Skeletal muscle satellite cell (primary cell): Measurements from ENCODE around the gene MFSD6.

Source experiments
- H3K27me3 ChIP-seq: 2 replicates; pipeline ENCODE4 v1.7.0; 2013; ENCODE audit warnings: low read length; ENCODE audit not compliant: control insufficient read depth, insufficient read depth
- H3K36me3 ChIP-seq: 2 replicates; pipeline ENCODE4 v1.7.0; 2013; ENCODE audit warnings: mild to moderate bottlenecking, control low read depth, low read length; ENCODE audit not compliant: insufficient read depth
- H3K4me1 ChIP-seq: 2 replicates; pipeline ENCODE4 v1.7.0; 2013; ENCODE audit warnings: low read length; ENCODE audit not compliant: control insufficient read depth, insufficient read depth
- H3K4me2 ChIP-seq: 2 replicates; pipeline ENCODE4 v1.7.0; 2013; ENCODE audit warnings: mild to moderate bottlenecking, low read length
- H3K4me3 ChIP-seq: 2 replicates; pipeline ENCODE4 v1.7.0; 2013; ENCODE audit warnings: low read length
- H3K9ac ChIP-seq: 2 replicates; pipeline ENCODE4 v1.7.0; 2013; ENCODE audit warnings: mild to moderate bottlenecking, low read depth, low read length, moderate library complexity
- H3K9me3 ChIP-seq: replicated peaks from 2 replicates; pipeline ENCODE4 v1.7.0; 2013; ENCODE audit warnings: mild to moderate bottlenecking, control low read depth, low read length

The MFSD6 gene

DNA sequence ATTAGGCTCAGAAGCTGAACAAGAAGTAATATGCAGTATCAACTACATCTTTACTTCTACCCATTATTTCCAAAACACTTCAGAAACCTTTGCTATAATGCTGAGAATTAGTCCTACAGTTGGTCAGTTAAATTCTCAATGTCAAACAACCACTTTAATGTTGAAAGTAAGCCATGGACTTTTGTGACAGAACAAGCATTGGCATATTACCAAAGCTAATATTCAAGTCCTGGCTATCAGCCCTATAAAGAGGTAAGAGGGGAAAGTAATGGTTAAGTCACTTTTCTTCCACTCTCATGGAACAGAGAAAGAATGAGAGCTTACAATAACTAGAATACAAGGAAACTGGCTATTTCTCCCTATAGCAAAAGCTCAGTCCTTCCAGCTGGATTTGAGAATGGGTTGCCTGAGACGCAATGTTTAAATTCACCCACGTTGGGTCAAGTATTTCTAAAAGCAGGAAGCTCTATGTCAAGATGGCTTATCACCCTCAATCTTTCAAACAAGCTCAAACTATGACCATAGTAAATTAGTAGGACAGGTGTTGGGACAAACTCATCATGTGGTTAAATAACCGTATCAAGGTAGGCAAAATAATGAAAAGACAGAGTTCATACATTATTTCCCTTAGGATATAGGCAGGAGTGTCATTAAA is 31.4 kb upstream of the MFSD6 start:
- H3K9ac ChIP-seq, result no peak overlapping the region
- no peaks in the 10 kb centered on the region for H3K9me3 ChIP-seq
- H3K36me3 ChIP-seq, result no peaks in the 10 kb centered on the region
- no peaks in the 10 kb centered on the region for H3K27me3 ChIP-seq
- H3K4me2 ChIP-seq, result no peak overlapping the region
- peaks cover 4% of the 10 kb centered on the region for H3K4me1 ChIP-seq
- H3K4me3 ChIP-seq, result no peak overlapping the region

GRCh38 chr2:190378880-190379237 is 29.3 kb upstream of the MFSD6 start:
- no peaks in the 10 kb centered on the region for H3K27me3 ChIP-seq
- H3K4me3 ChIP-seq, result no peak overlapping the region
- H3K4me2 ChIP-seq, result no peak overlapping the region
- H3K9ac ChIP-seq, result no peak overlapping the region
- H3K9me3 ChIP-seq, result no peaks in the 10 kb centered on the region
- H3K4me1 ChIP-seq, result peaks cover 4% of the 10 kb centered on the region
- H3K36me3 ChIP-seq, result no peaks in the 10 kb centered on the region

DNA sequence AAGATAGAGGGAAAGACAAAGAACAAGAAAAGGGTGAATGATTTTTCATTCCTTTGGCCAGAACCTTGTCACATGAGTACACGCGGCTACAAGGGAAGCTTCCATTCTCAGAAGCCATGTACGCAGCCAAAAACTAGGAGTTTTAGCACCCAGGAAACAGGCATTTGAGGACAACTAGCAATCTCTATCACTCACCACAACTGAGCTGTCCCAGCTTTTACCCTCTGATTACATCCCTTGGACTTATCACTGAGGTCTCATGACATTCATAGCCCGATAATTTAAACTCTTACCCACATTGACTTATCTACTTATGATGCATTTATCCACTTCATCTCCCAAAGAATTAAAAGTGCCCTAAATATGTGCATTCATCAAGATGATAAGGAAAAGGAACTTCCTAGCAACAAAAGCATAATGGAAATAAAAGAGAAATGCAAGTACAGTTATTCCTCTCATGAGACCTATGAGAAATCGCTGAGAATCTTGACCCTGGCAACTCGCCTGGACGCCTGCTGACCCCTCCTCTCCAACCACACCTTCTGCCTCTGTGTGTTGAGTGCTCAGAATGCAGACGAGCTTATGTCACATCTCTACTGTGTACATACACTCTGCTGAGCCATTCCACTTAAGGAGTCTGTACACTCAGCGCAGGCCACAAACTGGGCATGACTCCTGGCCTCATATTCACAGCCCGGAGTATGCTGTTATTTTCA is 28.7 kb upstream of the MFSD6 start:
- Histone ChIP-seq H3K4me1 (peaks cover under 1% of the 10 kb centered on the region), H3K27me3 (no peaks in the 10 kb centered on the region), H3K9ac (no peak overlapping the region), H3K36me3 (no peaks in the 10 kb centered on the region), H3K4me3 (no peak overlapping the region), H3K4me2 (no peak overlapping the region), H3K9me3 (no peaks in the 10 kb centered on the region)

- no peak overlapping the region for H3K4me2 ChIP-seq
- H3K9me3 ChIP-seq, result no peaks in the 10 kb centered on the region
- no peaks in the 10 kb centered on the region for H3K36me3 ChIP-seq
- H3K9ac ChIP-seq, result no peak overlapping the region
- H3K4me1 ChIP-seq, result no peaks in the 10 kb centered on the region
- no peaks in the 10 kb centered on the region for H3K27me3 ChIP-seq
- H3K4me3 ChIP-seq, result no peak overlapping the region
Measured at GRCh38 chr2:190380962-190381412, 27.2 kb upstream of the MFSD6 start.

DNA sequence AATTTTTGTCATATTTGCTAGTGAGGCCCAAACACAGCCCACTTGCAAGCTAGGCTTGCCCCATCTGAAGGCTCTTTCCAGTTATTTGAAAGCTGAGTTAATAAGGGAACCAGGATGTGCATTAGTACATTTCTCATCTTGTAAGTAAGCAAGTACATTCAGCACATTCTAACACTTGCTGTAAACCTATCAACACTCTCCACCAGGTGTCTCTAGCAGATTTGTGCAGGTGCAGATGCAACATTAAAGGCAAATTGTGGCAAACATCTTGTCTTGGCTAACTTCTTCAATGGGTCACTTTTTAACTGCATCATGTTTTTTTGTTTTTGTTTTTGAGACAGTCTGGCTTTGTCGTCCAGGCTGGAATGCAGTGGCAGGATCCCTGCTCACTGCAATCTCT is 25.3 kb upstream of the MFSD6 start:
- no peaks in the 10 kb centered on the region for H3K27me3 ChIP-seq
- no peaks in the 10 kb centered on the region for H3K9me3 ChIP-seq
- H3K4me3 ChIP-seq, result no peak overlapping the region
- no peak overlapping the region for H3K4me2 ChIP-seq
- no peaks in the 10 kb centered on the region for H3K36me3 ChIP-seq
- no peaks in the 10 kb centered on the region for H3K4me1 ChIP-seq
- H3K9ac ChIP-seq, result no peak overlapping the region

- no peaks in the 10 kb centered on the region for H3K27me3 ChIP-seq
- no peak overlapping the region for H3K4me2 ChIP-seq
- no peaks in the 10 kb centered on the region for H3K9me3 ChIP-seq
- H3K9ac ChIP-seq, result no peak overlapping the region
- no peak overlapping the region for H3K4me3 ChIP-seq
- H3K4me1 ChIP-seq, result no peaks in the 10 kb centered on the region
- H3K36me3 ChIP-seq, result no peaks in the 10 kb centered on the region
Measured at GRCh38 chr2:190387422-190387821, 20.7 kb upstream of the MFSD6 start.

GRCh38 chr2:190396271-190396670 is 11.9 kb upstream of the MFSD6 start:
- no peak overlapping the region for H3K4me3 ChIP-seq
- no peaks in the 10 kb centered on the region for H3K4me1 ChIP-seq
- no peak overlapping the region for H3K9ac ChIP-seq
- no peaks in the 10 kb centered on the region for H3K27me3 ChIP-seq
- no peaks in the 10 kb centered on the region for H3K36me3 ChIP-seq
- H3K4me2 ChIP-seq, result no peak overlapping the region
- no peaks in the 10 kb centered on the region for H3K9me3 ChIP-seq

GRCh38 chr2:190402986-190403603 is 5.1 kb upstream of the MFSD6 start:
- peaks cover 9% of the 10 kb centered on the region for H3K27me3 ChIP-seq
- no peak overlapping the region for H3K4me2 ChIP-seq
- H3K36me3 ChIP-seq, result no peaks in the 10 kb centered on the region

GRCh38 chr2:190404487-190404886 is 3.7 kb upstream of the MFSD6 start:
- no peak overlapping the region for H3K4me3 ChIP-seq
- H3K27me3 ChIP-seq, result peaks cover 13% of the 10 kb centered on the region
- no peaks in the 10 kb centered on the region for H3K36me3 ChIP-seq
- no peaks in the 10 kb centered on the region for H3K9me3 ChIP-seq
- peaks cover 8% of the 10 kb centered on the region for H3K4me1 ChIP-seq
- H3K4me2 ChIP-seq, result no peak overlapping the region
- H3K9ac ChIP-seq, result no peak overlapping the region

More at GRCh38 chr2:190402986-190403603, 5.1 kb upstream of the MFSD6 start:
- no peak overlapping the region for H3K9ac ChIP-seq
- peaks cover 8% of the 10 kb centered on the region for H3K4me1 ChIP-seq
- H3K9me3 ChIP-seq, result no peaks in the 10 kb centered on the region
- H3K4me3 ChIP-seq, result no peak overlapping the region

- no peak overlapping the region for H3K4me2 ChIP-seq
- H3K4me3 ChIP-seq, result no peak overlapping the region
- peaks cover 13% of the 10 kb centered on the region for H3K27me3 ChIP-seq
- no peaks in the 10 kb centered on the region for H3K9me3 ChIP-seq
- peaks cover 8% of the 10 kb centered on the region for H3K4me1 ChIP-seq
- H3K9ac ChIP-seq, result no peak overlapping the region
- no peaks in the 10 kb centered on the region for H3K36me3 ChIP-seq
Measured at GRCh38 chr2:190405070-190405469, 3.1 kb upstream of the MFSD6 start.

DNA sequence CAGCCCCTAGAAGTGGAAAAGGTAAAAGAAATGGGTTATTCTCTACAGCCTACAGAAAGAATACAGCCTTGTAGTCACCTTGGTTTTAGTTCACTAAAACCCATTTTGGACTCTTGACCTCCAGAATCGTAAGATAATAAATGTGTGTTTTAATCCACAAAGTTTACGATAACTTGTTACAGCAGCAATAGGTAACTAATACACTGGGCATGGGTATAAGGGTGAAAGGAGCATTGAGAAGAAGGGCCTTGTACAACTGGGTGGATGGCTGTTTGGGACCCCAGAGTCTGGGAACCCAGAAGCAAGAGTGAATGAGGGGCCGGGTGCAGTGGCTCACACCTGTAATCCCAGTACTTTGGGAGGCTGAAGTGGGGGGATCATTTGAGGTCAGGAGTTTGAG is 2.2 kb upstream of the MFSD6 start:
- H3K9me3 ChIP-seq, result no peaks in the 10 kb centered on the region
- H3K4me3 ChIP-seq, result no peak overlapping the region
- H3K27me3 ChIP-seq, result peaks cover 13% of the 10 kb centered on the region
- H3K4me1 ChIP-seq, result peaks cover 8% of the 10 kb centered on the region
- no peaks in the 10 kb centered on the region for H3K36me3 ChIP-seq
- no peak overlapping the region for H3K4me2 ChIP-seq
- H3K9ac ChIP-seq, result no peak overlapping the region
